Body of pancreas (tissue), 4 donors: ENCODE measurements around the gene PCGF2.

ENCODE experiments used
- POLR2A ChIP-seq, 3 donors: fragments of 450-650 bp; IDR thresholded peaks; one replicate each; pipeline ENCODE4 v1.6.1; 2016; ENCODE audit warnings: antibody characterized with exemption in 3 of 3, mild to moderate bottlenecking in 2 of 3
- TF ChIP-seq, protein P1 (sequence below), 7 experiments: fragments of 450-650 bp in 4 of 7; fragments of 200-600 bp in 3 of 7; sonication (generic) in 3 of 7; IDR thresholded peaks; one replicate each; pipeline ENCODE4 v1.5.1; 2016 to 2019; ENCODE audit warnings: antibody characterized with exemption in 7 of 7

DNA sequence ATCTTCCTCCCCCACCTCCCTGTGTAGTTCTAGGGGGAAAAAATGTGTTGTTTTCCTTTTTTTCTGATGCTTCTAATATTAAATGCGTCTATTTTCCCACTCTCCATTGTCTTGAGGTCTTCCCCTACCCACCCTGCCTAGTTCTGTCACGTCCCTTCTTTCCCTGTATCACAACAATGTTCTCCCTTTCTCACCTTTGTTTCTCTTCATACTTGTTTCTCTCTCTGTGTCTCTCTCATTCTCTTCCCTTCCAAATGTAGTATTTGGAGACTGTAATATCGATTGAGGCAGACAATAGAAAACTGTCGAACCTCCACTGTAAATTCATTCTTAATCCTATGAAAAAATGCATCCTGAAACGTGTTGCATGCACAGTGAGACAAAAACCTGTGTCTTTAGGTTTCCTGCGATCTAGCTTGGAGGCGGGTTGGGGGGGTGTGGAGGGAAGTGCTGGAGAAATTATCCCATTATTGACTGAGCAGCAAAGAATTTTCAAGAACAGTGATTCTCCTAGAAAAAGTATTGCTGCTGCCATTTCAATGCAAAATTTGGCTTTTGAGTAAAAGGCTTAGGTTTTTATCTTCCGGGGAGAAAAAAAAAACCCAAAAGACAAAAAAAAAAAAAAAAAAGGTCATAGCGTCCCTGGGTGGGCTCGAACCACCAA is 3.1 kb upstream of the PCGF2 start:
- TF ChIP-seq POLR2A (IDR thresholded peaks at IDR 0.05), result no peak
- TF ChIP-seq, protein P1, sequence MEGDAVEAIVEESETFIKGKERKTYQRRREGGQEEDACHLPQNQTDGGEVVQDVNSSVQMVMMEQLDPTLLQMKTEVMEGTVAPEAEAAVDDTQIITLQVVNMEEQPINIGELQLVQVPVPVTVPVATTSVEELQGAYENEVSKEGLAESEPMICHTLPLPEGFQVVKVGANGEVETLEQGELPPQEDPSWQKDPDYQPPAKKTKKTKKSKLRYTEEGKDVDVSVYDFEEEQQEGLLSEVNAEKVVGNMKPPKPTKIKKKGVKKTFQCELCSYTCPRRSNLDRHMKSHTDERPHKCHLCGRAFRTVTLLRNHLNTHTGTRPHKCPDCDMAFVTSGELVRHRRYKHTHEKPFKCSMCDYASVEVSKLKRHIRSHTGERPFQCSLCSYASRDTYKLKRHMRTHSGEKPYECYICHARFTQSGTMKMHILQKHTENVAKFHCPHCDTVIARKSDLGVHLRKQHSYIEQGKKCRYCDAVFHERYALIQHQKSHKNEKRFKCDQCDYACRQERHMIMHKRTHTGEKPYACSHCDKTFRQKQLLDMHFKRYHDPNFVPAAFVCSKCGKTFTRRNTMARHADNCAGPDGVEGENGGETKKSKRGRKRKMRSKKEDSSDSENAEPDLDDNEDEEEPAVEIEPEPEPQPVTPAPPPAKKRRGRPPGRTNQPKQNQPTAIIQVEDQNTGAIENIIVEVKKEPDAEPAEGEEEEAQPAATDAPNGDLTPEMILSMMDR (IDR thresholded peaks at IDR 0.05), result no peak
